Measurements from ENCODE around the gene SLC16A7. TPM values are rescaled to one million over a fixed set of nuclear protein-coding genes. Genes with fewer than 3 reads are reported as not detected.

The SLC16A7 gene
- total RNA-seq, 4 donors from 2014 or later = 20.8 to 31.0 (median 28.3) TPM

DNA sequence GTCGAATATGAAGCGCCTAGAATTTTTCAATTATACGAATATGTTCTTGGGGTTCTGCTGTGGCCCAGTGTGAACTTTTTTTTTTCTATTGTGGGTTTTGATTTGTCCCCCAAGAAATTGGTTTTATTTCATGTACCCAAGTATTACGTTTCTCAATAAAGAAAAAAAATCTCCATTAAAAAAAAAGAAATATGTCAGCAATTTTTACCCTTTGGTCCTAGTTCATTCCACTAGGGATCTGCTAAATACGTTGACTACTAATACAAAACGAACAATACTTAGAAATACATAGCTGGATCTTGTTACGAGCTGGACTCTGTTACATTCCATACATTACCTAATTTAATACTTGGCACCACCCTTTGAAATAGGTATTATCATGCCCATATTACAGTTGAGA, 216.9 kb downstream of the SLC16A7 start:
- H3K4me3 ChIP-seq (ENCODE audit: low read depth, poor library complexity, severe bottlenecking) = no peak overlapping the region
- intact Hi-C loops (cut with DNase I; ENCODE audit: low total_unique reads) = no loop called here
- TF ChIP-seq, protein P1, sequence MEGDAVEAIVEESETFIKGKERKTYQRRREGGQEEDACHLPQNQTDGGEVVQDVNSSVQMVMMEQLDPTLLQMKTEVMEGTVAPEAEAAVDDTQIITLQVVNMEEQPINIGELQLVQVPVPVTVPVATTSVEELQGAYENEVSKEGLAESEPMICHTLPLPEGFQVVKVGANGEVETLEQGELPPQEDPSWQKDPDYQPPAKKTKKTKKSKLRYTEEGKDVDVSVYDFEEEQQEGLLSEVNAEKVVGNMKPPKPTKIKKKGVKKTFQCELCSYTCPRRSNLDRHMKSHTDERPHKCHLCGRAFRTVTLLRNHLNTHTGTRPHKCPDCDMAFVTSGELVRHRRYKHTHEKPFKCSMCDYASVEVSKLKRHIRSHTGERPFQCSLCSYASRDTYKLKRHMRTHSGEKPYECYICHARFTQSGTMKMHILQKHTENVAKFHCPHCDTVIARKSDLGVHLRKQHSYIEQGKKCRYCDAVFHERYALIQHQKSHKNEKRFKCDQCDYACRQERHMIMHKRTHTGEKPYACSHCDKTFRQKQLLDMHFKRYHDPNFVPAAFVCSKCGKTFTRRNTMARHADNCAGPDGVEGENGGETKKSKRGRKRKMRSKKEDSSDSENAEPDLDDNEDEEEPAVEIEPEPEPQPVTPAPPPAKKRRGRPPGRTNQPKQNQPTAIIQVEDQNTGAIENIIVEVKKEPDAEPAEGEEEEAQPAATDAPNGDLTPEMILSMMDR (IDR thresholded peaks at IDR 0.05) = no peak
- TF ChIP-seq POLR2A (IDR thresholded peaks at IDR 0.05) = no peak
- no peak for DNase-seq (ENCODE audit: low spot score in 2 of 2)
- 89 to 93% methylated on average over 7 of the region's 7 CpGs for WGBS, 2 donors

DNA sequence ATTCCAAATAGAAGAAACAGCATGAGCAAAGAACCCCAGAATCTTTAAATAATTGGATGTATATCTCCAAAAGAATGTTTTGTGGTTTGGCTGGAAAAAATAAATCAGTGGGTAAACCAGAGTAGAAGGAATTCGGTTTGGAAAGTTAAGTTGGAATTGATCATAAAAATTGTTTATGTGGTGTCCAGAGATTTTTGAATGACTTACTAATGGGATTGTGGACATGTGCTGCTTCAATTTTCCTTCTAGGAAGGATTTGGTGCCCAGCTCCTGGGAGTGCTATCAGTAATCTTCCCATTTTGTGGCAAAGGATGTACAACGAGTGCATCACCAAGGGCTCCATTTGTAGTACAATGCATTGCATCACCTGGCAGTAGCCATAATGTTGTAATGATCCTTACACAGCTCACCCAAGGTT, 224.8 kb downstream of the SLC16A7 start:
- DNase-seq (ENCODE audit: low spot score in 2 of 2) = no peak
- TF ChIP-seq, protein P1 (IDR thresholded peaks at IDR 0.05) = no peak
- no peak for TF ChIP-seq POLR2A (IDR thresholded peaks at IDR 0.05)
- intact Hi-C loops (cut with DNase I; ENCODE audit: low total_unique reads) = no loop called here
- WGBS, 2 donors = 75 to 76% methylated on average over 2 of the region's 2 CpGs
- H3K4me3 ChIP-seq (ENCODE audit: low read depth, poor library complexity, severe bottlenecking) = no peak overlapping the region

DNA sequence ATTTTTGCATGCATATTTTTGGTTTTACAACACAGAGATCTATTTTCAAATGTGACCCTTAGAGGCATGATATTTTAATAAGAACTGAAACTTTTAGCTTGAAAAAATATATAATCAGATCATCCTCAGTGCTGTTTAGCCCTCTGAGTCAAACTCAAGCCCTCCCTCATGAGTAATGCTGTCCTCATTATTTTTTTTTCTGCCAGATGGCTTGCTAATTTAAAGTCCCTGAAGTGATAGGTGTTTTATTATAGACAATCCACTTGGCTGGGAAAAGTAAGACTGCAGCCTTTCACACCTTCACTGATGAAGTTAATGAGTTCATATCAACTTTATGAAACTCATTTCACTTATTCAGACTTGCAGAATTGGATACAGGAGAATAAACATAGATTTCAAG, 227.7 kb downstream of the SLC16A7 start:
- no peak for DNase-seq (ENCODE audit: low spot score in 2 of 2)
- intact Hi-C loops (cut with DNase I; ENCODE audit: low total_unique reads) = no loop called here
- TF ChIP-seq, protein P1 (IDR thresholded peaks at IDR 0.05) = no peak
- TF ChIP-seq POLR2A (IDR thresholded peaks at IDR 0.05) = no peak
- H3K4me3 ChIP-seq (ENCODE audit: low read depth, poor library complexity, severe bottlenecking) = no peak overlapping the region

DNA sequence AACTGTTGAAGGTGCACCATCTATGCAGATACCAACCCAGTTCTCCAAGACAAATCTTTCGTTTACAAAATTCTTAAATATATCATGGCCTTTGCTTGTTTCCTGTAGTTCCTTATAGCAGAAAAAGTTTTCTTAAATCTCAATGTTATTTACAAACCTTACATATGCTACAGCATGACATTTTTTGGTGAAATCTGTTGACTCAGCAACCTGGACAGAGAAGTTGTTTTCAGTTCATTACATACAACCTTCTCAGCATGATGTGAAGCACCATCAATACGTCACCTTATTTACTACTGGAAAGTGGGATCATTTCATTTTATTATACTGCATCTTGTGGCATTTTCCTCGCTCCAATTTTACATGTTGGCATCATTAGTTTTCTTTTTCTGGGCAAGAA, 231.9 kb downstream of the SLC16A7 start:
- intact Hi-C loops (cut with DNase I; ENCODE audit: low total_unique reads) = no loop called here
- WGBS, 2 donors = 90 to 92% methylated on average over 3 of the region's 3 CpGs
- TF ChIP-seq POLR2A (IDR thresholded peaks at IDR 0.05) = no peak
- TF ChIP-seq, protein P1 (IDR thresholded peaks at IDR 0.05) = no peak
- DNase-seq (ENCODE audit: low spot score in 2 of 2) = no peak
- no peak overlapping the region for H3K4me3 ChIP-seq (ENCODE audit: low read depth, poor library complexity, severe bottlenecking)

DNA sequence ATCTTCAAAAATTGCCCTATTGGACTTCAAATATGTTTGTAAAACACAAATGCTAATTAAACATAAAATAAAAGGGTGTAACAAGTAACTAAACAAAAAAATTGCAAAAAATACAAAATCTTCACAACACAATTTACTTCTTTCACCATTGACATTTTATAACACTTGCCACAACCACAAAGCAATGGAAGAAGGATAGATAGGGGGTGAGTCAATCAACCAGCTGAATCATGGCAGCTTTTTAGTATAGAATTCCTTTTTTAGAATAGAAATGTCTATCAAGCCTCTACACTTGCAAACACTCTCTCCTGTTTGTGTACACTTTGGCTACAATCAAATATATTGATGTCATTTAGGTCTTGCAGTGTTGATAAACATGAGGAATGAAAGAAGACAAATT, 232.7 kb downstream of the SLC16A7 start:
- DNase-seq (ENCODE audit: low spot score in 2 of 2) = no peak
- intact Hi-C loops (cut with DNase I; ENCODE audit: low total_unique reads) = no loop called here
- TF ChIP-seq, protein P1 (IDR thresholded peaks at IDR 0.05) = no peak
- no peak for TF ChIP-seq POLR2A (IDR thresholded peaks at IDR 0.05)

DNA sequence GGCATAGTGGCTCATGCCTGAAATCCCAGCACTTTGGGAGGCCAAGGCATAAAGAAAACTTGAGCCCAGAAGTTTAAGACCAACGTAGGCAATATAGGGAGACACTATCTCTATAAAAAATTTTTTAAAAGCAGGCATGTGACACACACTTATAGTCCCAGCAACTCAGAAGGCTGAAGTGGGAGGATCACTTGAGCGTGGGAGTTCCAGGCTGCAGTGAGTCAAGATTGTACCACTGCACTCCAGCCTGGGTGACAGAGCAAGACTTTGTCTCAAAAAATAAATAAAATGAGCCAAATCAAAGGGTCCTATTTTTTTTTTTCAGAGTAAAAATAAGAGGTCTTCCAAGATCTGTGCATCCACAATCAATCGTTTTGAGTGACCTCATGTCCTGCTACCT, 237.6 kb downstream of the SLC16A7 start:
- no peak overlapping the region for H3K4me3 ChIP-seq (ENCODE audit: low read depth, poor library complexity, severe bottlenecking)
- WGBS, 2 donors = 88 to 91% methylated on average over 3 of the region's 3 CpGs
- intact Hi-C loops (cut with DNase I; ENCODE audit: low total_unique reads) = no loop called here
- DNase-seq (ENCODE audit: low spot score in 2 of 2) = no peak
- TF ChIP-seq, protein P1 (IDR thresholded peaks at IDR 0.05) = no peak
- no peak for TF ChIP-seq POLR2A (IDR thresholded peaks at IDR 0.05)

More for the DNA sequence above, 232.7 kb downstream of the SLC16A7 start:
- no peak overlapping the region for H3K4me3 ChIP-seq (ENCODE audit: low read depth, poor library complexity, severe bottlenecking)
